ENCODE data around the gene CD151.

- no peak for TF ChIP-seq CTCF (IDR thresholded peaks at IDR 0.05)
- no peak for TF ChIP-seq POLR2A (IDR thresholded peaks at IDR 0.05)
- no peak for TF ChIP-seq POLR2AphosphoS5 (IDR thresholded peaks at IDR 0.05)
- TF ChIP-seq EP300 (IDR thresholded peaks at IDR 0.05), result no peak
Measured at GRCh38 chr11:841981-842369, 9.2 kb downstream of the CD151 start.

All from gastroesophageal sphincter (tissue), 3 donors.